Loucy (cell line): Measurements from ENCODE around the gene FARP1.

ENCODE experiments used
- H2AFZ ChIP-seq: fragments of 200-600 bp; sonication (generic); 2 replicates; pipeline ENCODE4 v1.6.0; 2016; ENCODE audit warnings: antibody characterized with exemption, mild to moderate bottlenecking, low read length, moderate library complexity
- H3F3A ChIP-seq: fragments of 200-600 bp; 2 replicates; pipeline ENCODE4 v1.6.0; 2016; ENCODE audit warnings: antibody characterized with exemption, low read depth, mild to moderate bottlenecking
- H3K27me3 ChIP-seq: fragments of 200-600 bp; sonication (generic); 2 replicates; pipeline ENCODE4 v1.6.1; 2014; ENCODE audit warnings: low read length, mild to moderate bottlenecking; ENCODE audit not compliant: insufficient read depth, poor library complexity, severe bottlenecking
- H3K36me3 ChIP-seq: fragments of 200-600 bp; sonication (generic); 2 replicates; pipeline ENCODE4 v1.6.1; 2016; ENCODE audit warnings: low read length; ENCODE audit not compliant: insufficient read depth
- H3K4me1 ChIP-seq: fragments of 200-600 bp; sonication (generic); 2 replicates; pipeline ENCODE4 v1.5.1; 2014; ENCODE audit warnings: low read length, mild to moderate bottlenecking; ENCODE audit not compliant: insufficient read depth, poor library complexity, severe bottlenecking
- H3K4me2 ChIP-seq: fragments of 200-600 bp; sonication (generic); 2 replicates; pipeline ENCODE4 v1.6.0; 2014; ENCODE audit warnings: antibody characterized with exemption, low read length, low read depth, mild to moderate bottlenecking; ENCODE audit not compliant: poor library complexity, severe bottlenecking
- H3K4me3 ChIP-seq: fragments of 200-600 bp; sonication (generic); 2 replicates; pipeline ENCODE4 v1.5.1; 2014; ENCODE audit warnings: low read length, mild to moderate bottlenecking, mixed read lengths; ENCODE audit not compliant: poor library complexity, severe bottlenecking
- H3K79me2 ChIP-seq: fragments of 200-600 bp; sonication (generic); 2 replicates; pipeline ENCODE4 v1.6.1; 2014; ENCODE audit warnings: low read length; ENCODE audit not compliant: insufficient read depth
- H3K9ac ChIP-seq: fragments of 200-600 bp; sonication (generic); 2 replicates; pipeline ENCODE4 v1.6.0; 2014; ENCODE audit warnings: mild to moderate bottlenecking, low read depth, low read length, moderate library complexity; ENCODE audit not compliant: poor library complexity, severe bottlenecking
- H3K9me2 ChIP-seq: fragments of 200-600 bp; sonication (generic); replicated peaks from 2 replicates; pipeline ENCODE4 v1.6.1; 2016; ENCODE audit warnings: low read depth, low read length, mixed read lengths
- H3K9me3 ChIP-seq: fragments of 200-600 bp; sonication (generic); 2 replicates; pipeline ENCODE4 v1.6.1; 2014; ENCODE audit warnings: mild to moderate bottlenecking, antibody characterized with exemption, low read length, low read depth; ENCODE audit not compliant: insufficient read depth
- H4K20me1 ChIP-seq: fragments of 200-600 bp; sonication (generic); 2 replicates; pipeline ENCODE4 v1.6.0; 2014; ENCODE audit warnings: antibody characterized with exemption, low read length, mild to moderate bottlenecking; ENCODE audit not compliant: insufficient read depth, poor library complexity, severe bottlenecking
- CTCF ChIP-seq: fragments of 200-600 bp; sonication (generic); conservative IDR thresholded peaks from 2 replicates; pipeline ENCODE4 v1.5.1; 2014; ENCODE audit warnings: mild to moderate bottlenecking, antibody characterized with exemption, low read length
- EZH2phosphoT487 ChIP-seq: fragments of 200-600 bp; IDR thresholded peaks from 2 replicates; pipeline ENCODE4 v1.6.1; 2018; ENCODE audit warnings: antibody characterized with exemption, mild to moderate bottlenecking, moderate library complexity, borderline replicate concordance

The FARP1 gene

GRCh38 chr13:98393873-98394272, 251.0 kb downstream of the FARP1 start:
- TF ChIP-seq CTCF: no peak
- TF ChIP-seq EZH2phosphoT487: no peak
- no peaks in the 10 kb centered on the region for H3K4me1 ChIP-seq
- H3K36me3 ChIP-seq: no peaks in the 10 kb centered on the region
- H4K20me1 ChIP-seq: no peaks in the 10 kb centered on the region
- H3K79me2 ChIP-seq: no peaks in the 10 kb centered on the region
- no peak overlapping the region for H2AFZ ChIP-seq
- H3K4me3 ChIP-seq: no peak overlapping the region
- no peaks in the 10 kb centered on the region for H3K9me3 ChIP-seq
- H3K27me3 ChIP-seq: no peaks in the 10 kb centered on the region
- H3K9ac ChIP-seq: no peak overlapping the region
- H3F3A ChIP-seq: no peaks in the 10 kb centered on the region
- no peaks in the 10 kb centered on the region for H3K9me2 ChIP-seq
- H3K4me2 ChIP-seq: no peak overlapping the region

GRCh38 chr13:98394820-98395510, 252.1 kb downstream of the FARP1 start:
- no peaks in the 10 kb centered on the region for H3K36me3 ChIP-seq
- no peaks in the 10 kb centered on the region for H3K9me3 ChIP-seq
- H3K27me3 ChIP-seq: no peaks in the 10 kb centered on the region
- no peaks in the 10 kb centered on the region for H3K4me1 ChIP-seq
- H2AFZ ChIP-seq: no peak overlapping the region
- no peak for TF ChIP-seq CTCF
- no peak for TF ChIP-seq EZH2phosphoT487
- no peaks in the 10 kb centered on the region for H3K79me2 ChIP-seq
- no peak overlapping the region for H3K9ac ChIP-seq
- no peaks in the 10 kb centered on the region for H3K9me2 ChIP-seq
- no peaks in the 10 kb centered on the region for H4K20me1 ChIP-seq
- no peak overlapping the region for H3K4me3 ChIP-seq
- no peaks in the 10 kb centered on the region for H3F3A ChIP-seq
- H3K4me2 ChIP-seq: no peak overlapping the region

GRCh38 chr13:98396071-98396710, 253.3 kb downstream of the FARP1 start:
- Histone ChIP-seq H3K79me2 (no peaks in the 10 kb centered on the region), H3K9ac (no peak overlapping the region), H3K36me3 (no peaks in the 10 kb centered on the region), H3K4me2 (no peak overlapping the region), H4K20me1 (no peaks in the 10 kb centered on the region), H3K4me3 (no peak overlapping the region), H3F3A (no peaks in the 10 kb centered on the region), H3K9me3 (no peaks in the 10 kb centered on the region), H3K9me2 (no peaks in the 10 kb centered on the region), H3K4me1 (no peaks in the 10 kb centered on the region), H2AFZ (no peak overlapping the region), H3K27me3 (no peaks in the 10 kb centered on the region)
- TF ChIP-seq EZH2phosphoT487: no peak
- TF ChIP-seq CTCF: no peak
